Stimulated activated naive CD8-positive, alpha-beta T cell treated with anti-CD3 and anti-CD28 coated beads, Interleukin-15, Interleukin-2, amounts not matched to agents 100 ng/mL and 50 ng/mL, for 24 hours (primary cell): ENCODE results near the gene SAMD11.

Experiments used
- H3K27ac Mint-ChIP-seq: one replicate; pipeline ENCODE4 v1.8.0; 2021; ENCODE audit warnings: mild to moderate bottlenecking, mixed read lengths
- H3K27me3 Mint-ChIP-seq: one replicate; pipeline ENCODE4 v1.8.0; 2021; ENCODE audit warnings: mixed read lengths
- H3K36me3 Mint-ChIP-seq: one replicate; pipeline ENCODE4 v1.8.0; 2021; ENCODE audit warnings: low read depth, mixed read lengths
- H3K4me1 Mint-ChIP-seq: one replicate; pipeline ENCODE4 v1.8.0; 2021; ENCODE audit warnings: low read depth, mixed read lengths
- H3K4me3 Mint-ChIP-seq: one replicate; pipeline ENCODE4 v1.8.0; 2021; ENCODE audit warnings: mild to moderate bottlenecking, mixed read lengths
- H3K9me3 Mint-ChIP-seq: one replicate; pipeline ENCODE4 v1.8.0; 2021; ENCODE audit warnings: mixed read lengths

SAMD11 gene

DNA sequence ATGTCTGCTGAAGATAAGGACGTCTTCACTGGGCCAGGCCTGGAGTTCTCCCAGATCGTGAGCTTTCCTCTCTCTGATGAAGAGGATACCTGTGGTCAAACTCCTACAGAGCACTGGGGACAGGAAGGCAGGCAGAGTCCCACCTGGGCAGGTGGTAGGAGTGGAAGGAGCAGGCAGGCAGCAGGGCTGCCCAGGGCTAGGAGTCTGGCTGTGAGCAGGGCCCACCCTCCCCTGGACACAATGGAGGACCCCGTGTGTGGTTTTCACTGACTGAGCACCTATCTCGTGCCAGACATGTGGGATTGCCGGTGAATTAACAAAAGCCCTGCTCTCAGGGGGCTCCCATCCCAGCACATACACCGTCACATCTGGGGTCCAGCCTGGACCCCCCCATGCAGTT is 4.9 kb upstream of the SAMD11 start:
- Mint-ChIP-seq H3K27ac (no peak overlapping the region), H3K4me1 (peaks cover 15% of the 10 kb centered on the region), H3K9me3 (no peaks in the 10 kb centered on the region), H3K36me3 (no peaks in the 10 kb centered on the region), H3K4me3 (no peak overlapping the region), H3K27me3 (peaks cover 38% of the 10 kb centered on the region)

DNA sequence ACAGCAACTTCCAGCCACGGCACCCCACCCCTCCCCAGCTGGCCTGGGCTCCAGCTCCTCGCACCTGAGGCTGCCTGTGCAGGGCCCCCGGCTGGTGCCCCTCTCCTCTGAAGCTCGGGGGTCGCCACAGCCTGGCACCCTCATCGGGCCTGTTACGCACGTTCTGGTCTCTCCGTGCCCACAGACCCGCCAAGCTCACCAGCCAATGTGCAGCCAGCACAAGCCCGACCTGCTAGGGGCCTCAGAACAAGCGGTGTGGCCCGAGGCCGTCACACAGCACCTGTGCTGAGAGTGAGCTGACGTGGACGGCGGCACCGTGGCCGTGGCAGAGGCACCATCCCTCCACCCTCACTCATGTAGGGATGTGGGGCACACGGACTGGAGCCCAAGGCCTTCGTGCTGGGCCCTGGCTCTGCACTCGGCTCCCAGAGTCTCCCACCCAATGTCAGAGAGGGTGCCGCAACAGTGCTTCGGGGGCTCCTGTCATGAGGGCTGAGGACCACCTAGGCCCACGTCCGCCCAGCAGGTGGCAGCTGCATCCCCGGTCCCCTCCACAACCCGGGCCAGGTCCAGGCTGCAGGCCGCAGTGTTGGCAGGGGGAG is 4.4 kb upstream of the SAMD11 start:
- peaks cover 38% of the 10 kb centered on the region for H3K27me3 Mint-ChIP-seq
- no peak overlapping the region for H3K4me3 Mint-ChIP-seq
- no peaks in the 10 kb centered on the region for H3K9me3 Mint-ChIP-seq
- H3K27ac Mint-ChIP-seq, result no peak overlapping the region
- H3K36me3 Mint-ChIP-seq, result no peaks in the 10 kb centered on the region
- H3K4me1 Mint-ChIP-seq, result peaks cover 15% of the 10 kb centered on the region

DNA sequence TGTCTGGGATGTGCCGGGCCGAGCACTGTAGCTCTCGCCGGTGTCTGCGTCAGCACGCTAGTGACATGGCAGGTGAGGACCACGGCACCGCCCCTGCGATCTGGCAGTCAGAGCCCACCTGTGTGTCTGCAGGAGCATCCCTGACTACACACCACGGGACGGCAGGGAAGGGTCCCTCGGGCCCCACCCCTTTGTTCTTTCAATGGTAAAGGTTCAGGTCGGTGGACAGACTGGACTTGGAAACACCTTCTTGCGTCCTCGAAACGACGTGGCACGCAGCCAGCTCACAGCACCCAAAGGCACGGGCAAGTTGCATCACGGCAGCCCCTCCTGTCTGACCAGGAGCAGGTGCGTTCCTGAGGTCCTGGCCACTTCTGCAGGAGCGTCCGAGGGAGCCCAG is 3.7 kb upstream of the SAMD11 start:
- no peak overlapping the region for H3K4me3 Mint-ChIP-seq
- no peaks in the 10 kb centered on the region for H3K9me3 Mint-ChIP-seq
- H3K4me1 Mint-ChIP-seq, result peaks cover 15% of the 10 kb centered on the region
- H3K36me3 Mint-ChIP-seq, result no peaks in the 10 kb centered on the region
- peaks cover 38% of the 10 kb centered on the region for H3K27me3 Mint-ChIP-seq
- no peak overlapping the region for H3K27ac Mint-ChIP-seq

DNA sequence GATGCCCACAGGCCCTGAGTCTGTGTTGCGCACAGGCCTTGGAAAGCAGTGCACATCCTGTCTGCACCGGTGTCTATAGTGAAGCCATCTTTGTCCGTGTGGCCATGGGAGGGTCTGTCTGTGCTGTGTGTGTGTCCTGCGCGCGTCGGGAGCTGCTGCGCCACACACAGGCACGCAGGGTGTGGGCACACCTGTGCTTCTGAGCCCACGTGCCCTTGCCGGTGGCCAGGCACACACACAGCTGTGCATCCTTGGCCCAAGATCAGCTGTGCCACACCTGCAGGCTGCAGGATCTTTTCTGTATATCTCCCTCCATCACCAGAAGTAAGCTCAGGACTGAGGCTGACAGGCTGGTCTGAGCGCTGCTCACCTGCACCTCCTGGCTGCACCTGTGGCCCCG is 3.2 kb upstream of the SAMD11 start:
- Mint-ChIP-seq H3K36me3 (no peaks in the 10 kb centered on the region), H3K4me1 (peaks cover 15% of the 10 kb centered on the region), H3K9me3 (no peaks in the 10 kb centered on the region), H3K27ac (no peak overlapping the region), H3K4me3 (no peak overlapping the region), H3K27me3 (peaks cover 38% of the 10 kb centered on the region)

- no peak overlapping the region for H3K27ac Mint-ChIP-seq
- H3K4me3 Mint-ChIP-seq, result no peak overlapping the region
- no peaks in the 10 kb centered on the region for H3K36me3 Mint-ChIP-seq
- H3K4me1 Mint-ChIP-seq, result peaks cover 15% of the 10 kb centered on the region
- peaks cover 44% of the 10 kb centered on the region for H3K27me3 Mint-ChIP-seq
- no peaks in the 10 kb centered on the region for H3K9me3 Mint-ChIP-seq
Measured at GRCh38 chr1:921011-921837, 2.5 kb upstream of the SAMD11 start.

DNA sequence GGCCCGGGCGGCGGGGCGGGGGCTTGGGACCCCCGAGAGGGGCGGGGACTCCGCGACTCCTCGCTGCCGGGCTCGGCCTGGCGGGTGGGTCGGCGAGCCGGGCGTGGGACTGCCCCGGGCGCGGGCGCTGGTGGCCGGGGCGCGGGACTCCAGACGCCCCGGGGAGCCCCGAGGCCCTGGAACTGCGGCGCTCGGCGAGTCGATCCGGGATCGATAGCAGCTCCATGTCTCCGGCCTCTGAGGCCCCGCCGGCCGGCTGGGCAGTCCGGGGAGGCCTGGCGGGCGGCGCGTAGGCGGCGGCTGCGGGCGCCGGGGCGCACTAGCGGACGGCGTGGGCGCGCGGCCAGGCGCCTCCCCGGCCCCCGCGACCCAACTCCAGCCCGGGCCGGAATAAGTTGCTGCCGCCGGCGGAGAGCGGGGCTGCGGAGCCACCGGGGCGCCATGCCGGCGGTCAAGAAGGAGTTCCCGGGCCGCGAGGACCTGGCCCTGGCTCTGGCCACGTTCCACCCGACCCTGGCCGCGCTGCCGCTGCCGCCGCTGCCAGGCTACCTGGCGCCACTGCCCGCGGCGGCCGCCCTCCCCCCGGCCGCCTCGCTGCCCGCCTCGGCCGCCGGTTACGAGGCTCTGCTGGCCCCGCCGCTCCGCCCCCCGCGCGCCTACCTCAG is 400 bp downstream of the SAMD11 start:
- Mint-ChIP-seq H3K4me1 (peaks cover 15% of the 10 kb centered on the region), H3K4me3 (no peak overlapping the region), H3K9me3 (no peaks in the 10 kb centered on the region), H3K27ac (no peak overlapping the region), H3K27me3 (peaks cover 52% of the 10 kb centered on the region), H3K36me3 (no peaks in the 10 kb centered on the region)

DNA sequence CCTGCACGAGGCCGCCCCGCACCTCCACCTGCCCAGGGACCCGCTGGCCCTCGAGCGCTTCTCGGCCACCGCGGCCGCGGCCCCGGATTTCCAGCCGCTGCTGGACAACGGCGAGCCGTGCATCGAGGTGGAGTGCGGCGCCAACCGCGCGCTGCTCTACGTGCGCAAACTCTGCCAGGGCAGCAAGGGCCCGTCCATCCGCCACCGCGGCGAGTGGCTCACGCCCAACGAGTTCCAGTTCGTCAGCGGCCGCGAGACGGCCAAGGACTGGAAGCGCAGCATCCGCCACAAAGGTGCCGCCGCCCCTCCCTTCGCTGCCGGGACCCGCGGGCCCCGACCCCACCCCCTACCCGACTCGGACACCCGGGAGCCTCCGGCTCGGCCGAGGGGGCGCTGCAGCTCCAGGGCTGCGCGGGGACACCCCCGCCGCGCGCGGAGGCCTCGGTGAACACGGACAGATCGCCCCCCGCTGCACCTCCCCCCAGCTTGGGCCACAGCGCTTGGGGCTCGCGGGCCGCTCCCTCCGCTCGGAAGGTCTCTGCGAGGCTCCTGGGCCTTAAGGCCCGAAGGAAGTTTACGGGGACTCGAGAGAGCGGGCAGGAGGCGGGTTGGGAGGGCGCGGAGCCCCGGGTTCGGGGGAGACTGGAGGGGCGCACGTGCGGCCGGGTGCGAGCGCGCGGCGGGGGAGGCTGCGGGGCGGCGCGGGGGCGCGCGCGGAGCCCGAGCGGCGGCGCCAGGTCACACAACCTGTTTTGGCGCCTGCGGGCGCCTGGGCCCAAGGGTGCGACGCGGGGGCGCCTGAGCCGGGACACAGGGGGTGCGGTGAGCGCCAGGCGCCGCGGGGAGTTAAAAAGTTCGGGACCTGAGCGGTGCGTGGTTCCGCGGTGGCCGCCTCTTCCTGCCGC is 1.2 kb downstream of the SAMD11 start:
- Mint-ChIP-seq H3K9me3 (no peaks in the 10 kb centered on the region), H3K27me3 (peaks cover 52% of the 10 kb centered on the region), H3K4me3 (no peak overlapping the region), H3K4me1 (peaks cover 15% of the 10 kb centered on the region), H3K36me3 (no peaks in the 10 kb centered on the region), H3K27ac (no peak overlapping the region)

DNA sequence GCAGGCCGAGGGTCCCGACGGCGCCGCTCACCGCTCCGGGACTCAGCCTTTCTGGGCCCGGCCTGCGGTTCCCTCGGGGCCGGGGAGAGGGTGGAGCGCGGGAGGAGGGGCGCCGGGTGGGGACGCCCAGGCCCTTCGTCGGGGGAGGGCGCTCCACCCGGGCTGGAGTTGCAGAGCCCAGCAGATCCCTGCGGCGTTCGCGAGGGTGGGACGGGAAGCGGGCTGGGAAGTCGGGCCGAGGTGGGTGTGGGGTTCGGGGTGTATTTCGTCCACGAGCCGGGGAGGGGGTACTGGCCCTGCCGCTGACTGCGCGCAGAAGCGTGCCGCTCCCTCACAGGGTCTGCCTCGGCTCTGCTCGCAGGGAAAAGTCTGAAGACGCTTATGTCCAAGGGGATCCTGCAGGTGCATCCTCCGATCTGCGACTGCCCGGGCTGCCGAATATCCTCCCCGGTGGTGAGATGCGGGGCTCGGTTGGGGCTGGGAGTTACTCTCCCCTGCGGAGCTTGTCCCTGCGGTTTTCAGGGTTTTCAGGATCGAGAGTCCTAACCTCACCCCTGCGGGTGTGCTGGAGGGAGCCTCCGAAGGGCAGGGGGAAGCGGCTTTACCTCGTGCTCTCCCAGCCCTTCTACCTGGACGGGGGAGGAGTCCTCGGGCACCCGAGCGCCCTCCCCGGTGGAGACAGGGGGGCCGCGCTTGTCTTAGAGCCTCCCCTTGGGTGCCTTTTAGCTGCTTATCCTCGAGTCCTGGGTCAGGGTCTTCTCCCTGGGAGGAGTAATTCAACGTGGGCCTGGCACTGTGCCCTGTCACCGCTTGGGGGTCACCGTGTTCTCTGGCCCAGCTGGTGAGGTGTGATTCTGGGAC is 2.1 kb downstream of the SAMD11 start:
- peaks cover 44% of the 10 kb centered on the region for H3K27me3 Mint-ChIP-seq
- H3K4me1 Mint-ChIP-seq, result peaks cover 11% of the 10 kb centered on the region
- H3K4me3 Mint-ChIP-seq, result peak overlapping the region; percentile 35
- no peaks in the 10 kb centered on the region for H3K36me3 Mint-ChIP-seq
- no peak overlapping the region for H3K27ac Mint-ChIP-seq
- H3K9me3 Mint-ChIP-seq, result no peaks in the 10 kb centered on the region

GRCh38 chr1:927234-927633 is 3.5 kb downstream of the SAMD11 start:
- Mint-ChIP-seq H3K36me3 (no peaks in the 10 kb centered on the region), H3K9me3 (no peaks in the 10 kb centered on the region), H3K27me3 (peaks cover 37% of the 10 kb centered on the region), H3K4me3 (no peak overlapping the region), H3K4me1 (peaks cover 8% of the 10 kb centered on the region), H3K27ac (no peak overlapping the region)

GRCh38 chr1:927748-928147 is 4.0 kb downstream of the SAMD11 start:
- no peak overlapping the region for H3K4me3 Mint-ChIP-seq
- H3K4me1 Mint-ChIP-seq, result peaks cover 8% of the 10 kb centered on the region
- no peak overlapping the region for H3K27ac Mint-ChIP-seq
- peaks cover 33% of the 10 kb centered on the region for H3K27me3 Mint-ChIP-seq
- H3K36me3 Mint-ChIP-seq, result no peaks in the 10 kb centered on the region
- H3K9me3 Mint-ChIP-seq, result no peaks in the 10 kb centered on the region

DNA sequence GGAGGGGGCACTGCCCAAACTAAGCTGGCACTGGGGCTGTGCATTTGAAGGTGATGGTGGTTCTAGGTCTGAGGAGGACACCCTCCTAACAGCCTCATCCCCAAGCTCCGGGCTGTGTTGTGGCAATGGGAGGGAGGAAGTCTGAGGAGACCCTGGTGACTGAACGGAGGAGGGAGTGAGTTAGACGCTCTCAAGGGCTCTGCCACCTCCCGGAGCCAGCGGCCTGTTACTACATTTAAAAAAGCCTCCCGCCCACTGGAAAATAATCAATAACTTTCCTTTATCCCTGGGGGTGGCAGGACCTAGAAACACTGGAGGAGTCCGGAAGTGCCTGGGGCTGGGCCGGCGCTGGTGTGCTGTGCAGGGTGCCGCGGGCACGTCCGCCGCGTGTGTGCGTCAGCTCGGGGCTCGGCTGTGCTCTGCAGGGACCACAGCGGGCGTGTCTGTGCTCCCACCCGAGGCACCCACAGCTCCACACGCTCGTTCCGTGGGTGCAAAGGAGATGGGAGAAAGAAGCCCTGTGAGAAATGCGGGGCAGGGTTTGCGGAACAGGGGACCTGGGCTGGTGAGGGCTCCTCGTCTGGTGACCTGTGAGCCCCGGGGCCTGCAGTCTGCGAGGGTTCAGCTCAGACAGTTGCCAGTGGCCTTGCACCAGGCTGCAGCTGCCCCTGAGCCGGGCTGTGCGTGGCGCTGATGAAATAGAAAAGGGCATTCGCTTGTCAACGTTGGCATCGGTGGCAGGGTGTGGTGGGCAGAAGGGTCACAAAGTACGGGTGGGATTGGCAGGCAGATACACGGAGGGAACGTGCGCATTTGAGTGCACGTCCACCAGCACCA is 5.3 kb downstream of the SAMD11 start:
- Mint-ChIP-seq H3K36me3 (no peaks in the 10 kb centered on the region), H3K4me1 (peaks cover 2% of the 10 kb centered on the region), H3K27ac (no peak overlapping the region), H3K4me3 (no peak overlapping the region), H3K27me3 (peaks cover 26% of the 10 kb centered on the region), H3K9me3 (no peaks in the 10 kb centered on the region)

GRCh38 chr1:929712-930632 is 6.2 kb downstream of the SAMD11 start:
- H3K4me3 Mint-ChIP-seq, result no peak overlapping the region

More at GRCh38 chr1:929712-930632, 6.2 kb downstream of the SAMD11 start:
- no peaks in the 10 kb centered on the region for H3K9me3 Mint-ChIP-seq
- no peak overlapping the region for H3K27ac Mint-ChIP-seq
- H3K36me3 Mint-ChIP-seq, result no peaks in the 10 kb centered on the region
- peaks cover 29% of the 10 kb centered on the region for H3K27me3 Mint-ChIP-seq
- H3K4me1 Mint-ChIP-seq, result peaks cover 4% of the 10 kb centered on the region
